Common myeloid progenitor, CD34-positive (primary cell): Measurements from ENCODE around the gene SAMD4A.

ENCODE experiments used
- CTCF ChIA-PET: fragments of 350-600 bp; sonication (Branson Sonifier 250); formaldehyde crosslinking; loops from one replicate; lab custom pipeline; 2021; ENCODE audit warnings: antibody characterized with exemption; lab: Charles Lee
- POLR2A ChIA-PET: fragments of 350-600 bp; sonication (Branson Sonifier 250); formaldehyde crosslinking; loops from one replicate; lab custom pipeline; 2021; ENCODE audit warnings: antibody characterized with exemption; lab: Charles Lee
- DNase-seq, 3 donors: peaks; one replicate each; pipeline versions ENCODE4 v3.0.0 to v3.0.0-alpha.2; 2013
- H3K27ac ChIP-seq, 2 experiments: 1 replicate in 1 of 2; 2 replicates in 1 of 2; pipeline ENCODE4 v1.7.0; 2013; ENCODE audit warnings: inconsistent platforms in 2 of 2, low read length in 2 of 2, mild to moderate bottlenecking in 2 of 2, low read depth in 1 of 2, moderate library complexity in 1 of 2; ENCODE audit not compliant: severe bottlenecking in 2 of 2, insufficient read depth in 1 of 2, poor library complexity in 1 of 2
- H3K27me3 ChIP-seq, 5 experiments: replicated peaks in 2 of 5; 1 replicate in 3 of 5; 2 replicates in 2 of 5; pipeline versions ENCODE4 v1.6.1 to v1.7.0; 2013; ENCODE audit warnings: low read length in 4 of 5, mild to moderate bottlenecking in 2 of 5, moderate library complexity in 2 of 5, inconsistent platforms in 1 of 5; ENCODE audit not compliant: insufficient read depth in 5 of 5, control insufficient read depth in 4 of 5
- H3K36me3 ChIP-seq, 4 experiments: 1 replicate in 2 of 4; 2 replicates in 2 of 4; pipeline versions ENCODE4 v1.6.1 to v1.7.0; 2013; ENCODE audit warnings: low read length in 3 of 4, control low read depth in 1 of 4, mild to moderate bottlenecking in 1 of 4; ENCODE audit not compliant: control insufficient read depth in 4 of 4, insufficient read depth in 4 of 4
- H3K4me1 ChIP-seq, 4 experiments: 1 replicate in 3 of 4; 2 replicates in 1 of 4; pipeline versions ENCODE4 v1.6.1 to v1.7.1; 2013; ENCODE audit warnings: low read length in 3 of 4, mild to moderate bottlenecking in 3 of 4, control low read depth in 1 of 4, inconsistent platforms in 1 of 4, moderate library complexity in 1 of 4; ENCODE audit not compliant: control insufficient read depth in 4 of 4, insufficient read depth in 4 of 4; ENCODE audit errors: control extremely low read depth in 1 of 4
- H3K4me3 ChIP-seq, 7 experiments: 1 replicate in 4 of 7; 2 replicates in 3 of 7; pipeline versions ENCODE4 v1.5.1 to v1.7.0; 2013; ENCODE audit warnings: mild to moderate bottlenecking in 7 of 7, low read length in 6 of 7, moderate library complexity in 6 of 7, inconsistent platforms in 2 of 7, low read depth in 2 of 7, control low read depth in 1 of 7; ENCODE audit not compliant: insufficient read depth in 4 of 7, control insufficient read depth in 1 of 7; ENCODE audit errors: extremely low read depth in 1 of 7
- H3K9me3 ChIP-seq, 5 experiments: 1 replicate in 4 of 5; 2 replicates in 1 of 5; pipeline versions ENCODE4 v1.6.1 to v1.7.1; 2013; ENCODE audit warnings: low read length in 4 of 5, mild to moderate bottlenecking in 2 of 5, inconsistent platforms in 1 of 5, low read depth in 1 of 5, moderate library complexity in 1 of 5; ENCODE audit not compliant: control insufficient read depth in 4 of 5, insufficient read depth in 2 of 5; ENCODE audit errors: control extremely low read depth in 1 of 5
- WGBS: methylation state at CpG from one replicate; pipeline ENCODE4 v1.1.5; 2013; ENCODE audit not compliant: insufficient coverage; 5-methylcytosine and 5-hydroxymethylcytosine counted together

Gene SAMD4A

DNA sequence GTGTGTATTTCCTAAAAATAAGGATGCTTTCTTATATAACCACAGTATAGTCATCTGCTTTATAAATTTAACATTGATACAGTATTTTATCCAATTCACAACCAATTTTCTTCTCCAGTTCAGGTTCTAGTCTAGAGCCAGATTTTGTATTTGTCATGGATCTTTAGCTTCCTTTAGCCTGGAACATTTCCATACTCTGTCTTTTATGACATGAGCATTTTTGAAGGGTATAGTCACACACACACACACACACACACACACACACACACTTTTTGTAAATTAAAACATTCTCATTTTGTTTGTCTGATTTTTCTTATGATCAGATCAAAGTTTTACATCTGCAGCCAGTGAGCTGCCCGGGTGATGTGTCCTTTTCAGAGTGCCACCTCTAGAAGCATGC is 31.8 kb upstream of the SAMD4A start:
- ChIA-PET POLR2A (no interaction called here), CTCF (interaction anchor here (0.7 kb wide), 1 partner anchor 29 kb away, joined by 3 read pairs; no protein-coding TSS in a partner anchor)
- peaks cover 3 to 10% (median 5%) of the 10 kb centered on the region in 4 experiments for H3K36me3 ChIP-seq
- no peak overlapping the region for H3K27ac ChIP-seq
- H3K4me1 ChIP-seq = no peaks in the 10 kb centered on the region
- DNase-seq = no peak
- H3K27me3 ChIP-seq = no peaks in the 10 kb centered on the region
- no peak overlapping the region for H3K4me3 ChIP-seq
- WGBS = no CpG with 5 or more reads among the region's 1 CpG
- no peaks in the 10 kb centered on the region for H3K9me3 ChIP-seq

DNA sequence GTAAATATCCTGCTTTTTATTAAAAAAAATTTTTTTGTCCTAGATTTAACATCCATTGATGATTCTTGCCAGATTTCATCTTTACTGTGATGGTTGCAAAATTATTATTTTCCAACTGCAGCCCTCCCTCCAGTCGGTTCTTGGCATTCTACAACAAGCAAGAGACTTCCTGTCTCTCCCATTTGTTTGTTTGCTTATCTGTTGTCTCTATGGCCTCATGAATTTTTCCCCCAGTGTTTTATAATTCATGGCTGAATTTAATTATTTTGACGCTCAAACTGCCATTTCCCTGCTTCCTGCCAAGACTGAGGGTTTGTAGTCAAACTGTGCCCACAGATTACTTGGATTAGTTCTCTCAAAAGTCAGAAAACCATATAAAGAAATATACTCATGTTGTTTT is 31.3 kb upstream of the SAMD4A start:
- Histone ChIP-seq H3K27me3 (no peaks in the 10 kb centered on the region), H3K36me3 (peaks cover 3 to 10% (median 5%) of the 10 kb centered on the region in 4 experiments), H3K27ac (no peak overlapping the region), H3K4me1 (no peaks in the 10 kb centered on the region), H3K4me3 (no peak overlapping the region), H3K9me3 (no peaks in the 10 kb centered on the region)
- POLR2A ChIA-PET = no interaction called here
- CTCF ChIA-PET = interaction anchor here (0.7 kb wide), 1 partner anchor 29 kb away, joined by 3 read pairs; no protein-coding TSS in a partner anchor
- 65% methylated on average over 2 of the region's 2 CpGs for WGBS
- DNase-seq = no peak

DNA sequence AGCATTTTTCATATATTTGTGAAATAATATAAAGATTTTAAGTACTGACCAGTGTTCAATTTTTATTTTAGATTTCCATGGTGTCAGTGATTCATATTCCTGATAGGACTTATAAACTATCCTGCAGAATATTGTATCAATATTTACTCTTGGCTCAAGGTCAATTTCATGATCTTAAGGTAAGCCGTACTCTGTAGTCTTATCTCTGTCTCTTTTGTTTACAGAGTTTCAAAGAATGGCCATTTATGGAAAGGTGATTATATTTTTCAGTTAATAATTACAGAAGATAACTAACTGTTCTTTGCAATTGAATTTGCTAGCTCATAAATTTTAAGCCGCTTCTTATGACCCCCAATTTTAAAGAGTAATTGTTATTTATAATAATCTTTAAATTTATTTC is 29.3 kb upstream of the SAMD4A start:
- H3K4me3 ChIP-seq = no peak overlapping the region
- WGBS = no CpG with 5 or more reads among the region's 2 CpGs
- H3K4me1 ChIP-seq = no peaks in the 10 kb centered on the region
- no peaks in the 10 kb centered on the region for H3K9me3 ChIP-seq
- CTCF ChIA-PET = no interaction called here
- no peak for DNase-seq
- H3K27me3 ChIP-seq = no peaks in the 10 kb centered on the region
- H3K36me3 ChIP-seq = peaks cover 5 to 10% (median 5%) of the 10 kb centered on the region in 4 experiments
- POLR2A ChIA-PET = no interaction called here
- H3K27ac ChIP-seq = no peak overlapping the region

DNA sequence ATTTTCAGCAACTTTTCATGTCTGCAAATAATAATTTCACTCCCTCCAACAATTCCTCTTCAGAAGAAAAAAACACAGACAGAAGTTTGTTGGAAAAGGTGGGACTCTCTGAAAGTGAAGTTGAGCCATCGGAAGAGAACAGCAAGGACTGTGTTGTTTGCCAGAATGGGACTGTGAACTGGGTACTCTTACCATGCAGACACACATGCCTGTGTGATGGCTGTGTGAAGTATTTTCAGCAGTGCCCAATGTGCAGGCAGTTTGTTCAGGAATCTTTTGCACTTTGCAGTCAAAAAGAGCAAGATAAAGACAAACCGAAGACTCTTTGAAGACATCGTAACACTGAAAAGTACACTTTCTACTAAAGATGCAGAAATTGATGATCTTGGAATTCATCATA is 28.9 kb upstream of the SAMD4A start:
- H3K9me3 ChIP-seq = no peaks in the 10 kb centered on the region
- no peak overlapping the region for H3K27ac ChIP-seq
- no peak overlapping the region for H3K4me3 ChIP-seq
- ChIA-PET POLR2A (no interaction called here), CTCF (interaction anchor here (0.8 kb wide), 1 partner anchor 30 kb away, joined by 3 read pairs; no protein-coding TSS in a partner anchor)
- H3K27me3 ChIP-seq = no peaks in the 10 kb centered on the region
- 83% methylated on average over 1 of the region's 3 CpGs for WGBS
- peaks cover 5 to 10% (median 5%) of the 10 kb centered on the region in 4 experiments for H3K36me3 ChIP-seq
- DNase-seq = no peak
- no peaks in the 10 kb centered on the region for H3K4me1 ChIP-seq

GRCh38 chr14:54547583-54547982 is 19.3 kb upstream of the SAMD4A start:
- ChIA-PET CTCF (no interaction called here), POLR2A (interaction anchor here (0.7 kb wide), 1 partner anchor 191 kb away, joined by 4 read pairs; no protein-coding TSS in a partner anchor)
- no peaks in the 10 kb centered on the region for H3K9me3 ChIP-seq
- 94% methylated on average over 3 of the region's 3 CpGs for WGBS
- H3K4me1 ChIP-seq = no peaks in the 10 kb centered on the region
- H3K36me3 ChIP-seq = no peaks in the 10 kb centered on the region
- no peak overlapping the region for H3K4me3 ChIP-seq
- no peaks in the 10 kb centered on the region for H3K27me3 ChIP-seq
- H3K27ac ChIP-seq = no peak overlapping the region
- no peak for DNase-seq

GRCh38 chr14:54548491-54548890 is 18.4 kb upstream of the SAMD4A start:
- CTCF ChIA-PET = interaction anchor here (1.8 to 2.4 kb wide), 2 partner anchors 8 to 16 kb away, joined by 5 to 9 read pairs; no protein-coding TSS in a partner anchor
- H3K9me3 ChIP-seq = no peaks in the 10 kb centered on the region
- H3K4me1 ChIP-seq = no peaks in the 10 kb centered on the region
- H3K36me3 ChIP-seq = no peaks in the 10 kb centered on the region
- 92% methylated on average over 4 of the region's 5 CpGs for WGBS
- H3K27me3 ChIP-seq = no peaks in the 10 kb centered on the region
- H3K27ac ChIP-seq = no peak overlapping the region
- H3K4me3 ChIP-seq = no peak overlapping the region
- POLR2A ChIA-PET = interaction anchor here (0.6 kb wide), 1 partner anchor 308 kb away, joined by 5 read pairs; no protein-coding TSS in a partner anchor
- no peak for DNase-seq

DNA sequence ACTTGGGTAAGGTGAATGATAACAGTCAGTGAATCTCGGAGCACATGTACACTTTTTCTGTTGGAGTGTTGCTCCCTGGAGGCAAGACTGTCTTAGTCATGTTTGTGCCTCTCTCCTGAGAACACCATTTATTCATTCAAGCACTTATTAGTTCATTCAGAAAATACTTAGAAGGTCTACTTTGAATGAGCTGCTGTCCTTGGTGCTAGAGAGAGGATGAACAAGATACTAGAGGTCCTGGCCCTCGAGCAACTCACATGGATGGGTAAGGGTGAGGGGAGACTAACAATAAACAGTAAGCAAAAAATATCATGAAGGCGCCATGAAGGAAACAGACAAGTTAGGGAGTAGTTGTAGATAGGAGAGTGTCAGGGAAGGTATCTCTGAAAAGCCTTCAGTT is 17.1 kb upstream of the SAMD4A start:
- no peak overlapping the region for H3K27ac ChIP-seq
- no peaks in the 10 kb centered on the region for H3K27me3 ChIP-seq
- DNase-seq = no peak
- no peaks in the 10 kb centered on the region for H3K9me3 ChIP-seq
- H3K4me1 ChIP-seq = no peaks in the 10 kb centered on the region
- H3K4me3 ChIP-seq = no peak overlapping the region
- no peaks in the 10 kb centered on the region for H3K36me3 ChIP-seq
- 100% methylated on average over 2 of the region's 3 CpGs for WGBS
- ChIA-PET CTCF (interaction anchor here (1.1 to 2.4 kb wide), 2 partner anchors 13 to 14 kb away, joined by 3 to 9 read pairs; no protein-coding TSS in a partner anchor), POLR2A (no interaction called here)
